Liver (tissue), 9 donors: ENCODE data around the gene ORC6. TPM values are rescaled to one million over a fixed set of nuclear protein-coding genes. Genes with fewer than 3 reads are reported as not detected.

Source experiments
- DNase-seq: peaks from one replicate; pipeline ENCODE4 v3.0.0-alpha.2; 2017; ENCODE audit warnings: low spot score
- H3K27ac ChIP-seq, 2 donors: one replicate each; pipeline ENCODE4 v1.7.0; 2013; ENCODE audit warnings: inconsistent platforms in 2 of 2, low read length in 2 of 2, control low read depth in 1 of 2, low read depth in 1 of 2, mild to moderate bottlenecking in 1 of 2
- H3K27me3 ChIP-seq, 4 donors: one replicate each; pipeline versions ENCODE4 v1.6.1 to v1.7.0; 2013; ENCODE audit warnings: low read length in 3 of 4, inconsistent platforms in 1 of 4, mild to moderate bottlenecking in 1 of 4, moderate library complexity in 1 of 4; ENCODE audit not compliant: control insufficient read depth in 4 of 4, insufficient read depth in 4 of 4
- H3K36me3 ChIP-seq, 4 donors: one replicate each; pipeline versions ENCODE4 v1.6.1 to v1.7.0; 2013; ENCODE audit warnings: low read length in 3 of 4, mild to moderate bottlenecking in 3 of 4, low read depth in 1 of 4, moderate library complexity in 1 of 4; ENCODE audit not compliant: control insufficient read depth in 4 of 4, insufficient read depth in 3 of 4
- H3K4me1 ChIP-seq, 4 donors: one replicate each; pipeline versions ENCODE4 v1.6.1 to v1.7.0; 2013; ENCODE audit warnings: low read length in 3 of 4, mild to moderate bottlenecking in 3 of 4, moderate library complexity in 1 of 4; ENCODE audit not compliant: control insufficient read depth in 4 of 4, insufficient read depth in 4 of 4
- H3K4me3 ChIP-seq, 3 donors: one replicate each; pipeline versions ENCODE4 v1.6.1 to v1.7.0; 2013; ENCODE audit warnings: low read length in 3 of 3, control low read depth in 1 of 3, low read depth in 1 of 3, mild to moderate bottlenecking in 1 of 3
- H3K9ac ChIP-seq, 2 donors: one replicate each; pipeline ENCODE4 v1.7.0; 2013; ENCODE audit warnings: low read length in 2 of 2, mild to moderate bottlenecking in 2 of 2, moderate library complexity in 2 of 2, control low read depth in 1 of 2, low read depth in 1 of 2
- H3K9me3 ChIP-seq, 4 donors: one replicate each; pipeline versions ENCODE4 v1.6.1 to v1.7.0; 2013; ENCODE audit warnings: low read length in 3 of 4; ENCODE audit not compliant: control insufficient read depth in 4 of 4
- ATF3 ChIP-seq: IDR thresholded peaks from 2 replicates; pipeline ENCODE4 v1.6.1; 2016; ENCODE audit warnings: antibody characterized with exemption
- FOXA2 ChIP-seq: IDR thresholded peaks from 2 replicates; pipeline ENCODE4 v1.6.1; 2016; ENCODE audit warnings: antibody characterized with exemption
- HNF4A ChIP-seq, 2 donors: conservative IDR thresholded peaks; 2 replicates each; pipeline ENCODE4 v1.6.1; 2016; ENCODE audit warnings: antibody characterized with exemption in 2 of 2, mild to moderate bottlenecking in 2 of 2
- HNF4G ChIP-seq: IDR thresholded peaks from 2 replicates; pipeline ENCODE4 v1.6.1; 2016; ENCODE audit warnings: antibody characterized with exemption
- MAX ChIP-seq: IDR thresholded peaks from 2 replicates; pipeline ENCODE4 v1.6.1; 2016; ENCODE audit warnings: antibody characterized with exemption
- NR2F2 ChIP-seq: IDR thresholded peaks from 2 replicates; pipeline ENCODE4 v1.6.1; 2016; ENCODE audit warnings: antibody characterized with exemption
- RAD21 ChIP-seq, 2 donors: IDR thresholded peaks; 2 replicates each; pipeline ENCODE4 v1.6.1; 2016; ENCODE audit warnings: antibody characterized with exemption in 2 of 2, mild to moderate bottlenecking in 2 of 2
- RXRA ChIP-seq, 2 donors: IDR thresholded peaks; 2 replicates each; pipeline ENCODE4 v1.6.1; 2017 to 2018; ENCODE audit warnings: antibody characterized with exemption in 2 of 2, mild to moderate bottlenecking in 1 of 2
- SP1 ChIP-seq: IDR thresholded peaks from 2 replicates; pipeline ENCODE4 v1.6.1; 2018; ENCODE audit warnings: antibody characterized with exemption, mild to moderate bottlenecking
- TAF1 ChIP-seq: conservative IDR thresholded peaks from 2 replicates; pipeline ENCODE4 v1.6.1; 2016; ENCODE audit warnings: antibody characterized with exemption, mild to moderate bottlenecking
- YY1 ChIP-seq: IDR thresholded peaks from 2 replicates; pipeline ENCODE4 v1.6.1; 2016; ENCODE audit warnings: antibody characterized with exemption, mild to moderate bottlenecking
- ZBTB33 ChIP-seq: IDR thresholded peaks from 2 replicates; pipeline ENCODE4 v1.6.1; 2016; ENCODE audit warnings: antibody characterized with exemption
- WGBS: extraction: QIAGEN DNeasy Blood & Tissue Kit; methylation state at CpG from one replicate; pipeline ENCODE4 v1.1.7; 2013; 5-methylcytosine and 5-hydroxymethylcytosine counted together
- polyA plus RNA-seq, 2 donors: library from polyadenylated mRNA; stranded (reverse) in 1 of 2; unstranded in 1 of 2; fragments of 200-250 nt in 1 of 2; fragments of >200 nt in 1 of 2; fragmentation: Nextera tagmentation in 1 of 2; extraction: Ambion mirVana in 1 of 2; gene quantifications; one replicate each; pipeline versions ENCODE4 v1.2.1 to v1.2.3, GENCODE V29; 2013 to 2015
- total RNA-seq, 2 donors: library from RNA; depleted of rRNA; stranded (reverse); fragments of >200 nt; gene quantifications; one replicate each; pipeline ENCODE4 v1.2.3, GENCODE V29; 2014
- TF ChIP-seq, protein P1 (sequence below): IDR thresholded peaks from 2 replicates; pipeline ENCODE4 v1.6.1; 2016; ENCODE audit warnings: antibody characterized with exemption, mild to moderate bottlenecking
- donor health status: healthy.
- donor health status: healthy.
- donor health status: healthy.
- donor health status: healthy.
- donor health status: healthy.

Gene ORC6
- total and polyA plus RNA-seq, 4 donors, result 0.56 to 16.8 (median 0.98) TPM

DNA sequence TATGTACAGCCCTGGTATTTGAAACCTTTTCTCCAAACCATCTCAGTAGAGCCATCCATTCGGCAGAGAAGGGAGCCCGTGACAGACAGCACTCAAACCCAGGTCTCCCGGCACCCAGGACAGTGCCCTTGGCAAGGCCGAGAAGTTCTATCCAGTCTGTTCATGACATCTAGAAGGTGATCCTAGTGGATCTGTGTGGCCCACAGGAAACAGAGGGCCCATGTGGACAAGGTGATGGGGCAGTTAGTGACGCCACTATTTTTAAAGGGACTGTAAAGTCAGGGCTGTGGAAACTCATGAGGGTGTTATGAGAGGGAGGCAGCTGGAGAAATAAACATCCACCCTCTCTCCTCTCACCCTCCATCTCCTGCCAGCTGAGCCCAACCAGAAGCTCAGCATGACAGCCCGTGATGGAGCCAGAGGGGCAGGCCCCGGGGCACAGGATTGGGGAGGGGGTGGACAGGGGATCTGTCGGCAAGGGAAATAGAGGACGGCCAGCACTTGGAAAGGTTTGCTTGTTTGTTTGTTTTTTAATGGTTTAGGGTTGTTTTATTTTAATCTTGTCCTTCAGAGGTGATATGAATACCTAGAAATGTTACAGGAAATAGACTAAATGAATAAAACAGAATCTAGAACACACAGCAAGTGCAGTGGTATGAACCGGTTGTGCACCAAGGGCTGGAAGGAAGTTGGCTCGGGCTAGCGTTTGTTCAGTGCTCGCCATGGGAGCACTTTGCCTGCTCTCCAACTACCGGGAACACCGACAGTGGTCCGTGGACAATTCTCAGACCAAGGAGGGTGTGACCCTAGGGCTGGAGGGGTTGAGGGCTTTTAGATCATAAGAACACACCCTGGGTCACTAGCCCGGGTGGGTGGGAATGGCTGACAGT is 41.6 kb downstream of the ORC6 start:
- Histone ChIP-seq H3K36me3 (no peaks in the 10 kb centered on the region), H3K4me3 (no peak overlapping the region), H3K27me3 (no peaks in the 10 kb centered on the region), H3K27ac (no peak overlapping the region), H3K9me3 (no peaks in the 10 kb centered on the region), H3K9ac (no peak overlapping the region), H3K4me1 (no peaks in the 10 kb centered on the region)
- TF ChIP-seq HNF4A (conservative IDR thresholded peaks at IDR 0.05) (no peak), YY1 (no peak), RAD21 (IDR thresholded peaks at IDR 0.05) (no peak), HNF4G (no peak), NR2F2 (no peak), SP1 (no peak), TAF1 (no peak), MAX (no peak), FOXA2 (no peak)
- 87% methylated on average over 17 of the region's 17 CpGs for WGBS
- DNase-seq, result no peak

GRCh38 chr16:46731691-46732555 is 42.5 kb downstream of the ORC6 start:
- Histone ChIP-seq H3K9me3 (no peaks in the 10 kb centered on the region), H3K4me1 (no peaks in the 10 kb centered on the region), H3K9ac (no peak overlapping the region), H3K4me3 (no peak overlapping the region), H3K36me3 (no peaks in the 10 kb centered on the region), H3K27me3 (no peaks in the 10 kb centered on the region), H3K27ac (no peak overlapping the region)
- no peak for DNase-seq
- 81% methylated on average over 23 of the region's 23 CpGs for WGBS
- TF ChIP-seq HNF4A (conservative IDR thresholded peaks at IDR 0.05), result no peak
- TF ChIP-seq ATF3, result no peak
- TF ChIP-seq, protein P1, sequence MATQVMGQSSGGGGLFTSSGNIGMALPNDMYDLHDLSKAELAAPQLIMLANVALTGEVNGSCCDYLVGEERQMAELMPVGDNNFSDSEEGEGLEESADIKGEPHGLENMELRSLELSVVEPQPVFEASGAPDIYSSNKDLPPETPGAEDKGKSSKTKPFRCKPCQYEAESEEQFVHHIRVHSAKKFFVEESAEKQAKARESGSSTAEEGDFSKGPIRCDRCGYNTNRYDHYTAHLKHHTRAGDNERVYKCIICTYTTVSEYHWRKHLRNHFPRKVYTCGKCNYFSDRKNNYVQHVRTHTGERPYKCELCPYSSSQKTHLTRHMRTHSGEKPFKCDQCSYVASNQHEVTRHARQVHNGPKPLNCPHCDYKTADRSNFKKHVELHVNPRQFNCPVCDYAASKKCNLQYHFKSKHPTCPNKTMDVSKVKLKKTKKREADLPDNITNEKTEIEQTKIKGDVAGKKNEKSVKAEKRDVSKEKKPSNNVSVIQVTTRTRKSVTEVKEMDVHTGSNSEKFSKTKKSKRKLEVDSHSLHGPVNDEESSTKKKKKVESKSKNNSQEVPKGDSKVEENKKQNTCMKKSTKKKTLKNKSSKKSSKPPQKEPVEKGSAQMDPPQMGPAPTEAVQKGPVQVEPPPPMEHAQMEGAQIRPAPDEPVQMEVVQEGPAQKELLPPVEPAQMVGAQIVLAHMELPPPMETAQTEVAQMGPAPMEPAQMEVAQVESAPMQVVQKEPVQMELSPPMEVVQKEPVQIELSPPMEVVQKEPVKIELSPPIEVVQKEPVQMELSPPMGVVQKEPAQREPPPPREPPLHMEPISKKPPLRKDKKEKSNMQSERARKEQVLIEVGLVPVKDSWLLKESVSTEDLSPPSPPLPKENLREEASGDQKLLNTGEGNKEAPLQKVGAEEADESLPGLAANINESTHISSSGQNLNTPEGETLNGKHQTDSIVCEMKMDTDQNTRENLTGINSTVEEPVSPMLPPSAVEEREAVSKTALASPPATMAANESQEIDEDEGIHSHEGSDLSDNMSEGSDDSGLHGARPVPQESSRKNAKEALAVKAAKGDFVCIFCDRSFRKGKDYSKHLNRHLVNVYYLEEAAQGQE, result no peak
- no peak for TF ChIP-seq ZBTB33
- no peak for TF ChIP-seq RXRA (IDR thresholded peaks at IDR 0.05)
- no peak for TF ChIP-seq YY1
- no peak for TF ChIP-seq MAX
